ENCODE measurements around the gene BMF. TPM values are rescaled to one million over a fixed set of nuclear protein-coding genes. Genes with fewer than 3 reads are reported as not detected.
A peak's percentile ranks its signal among the peaks of the same experiment; 100 is the strongest.

BMF gene
- total RNA-seq, 2 experiments from 2014 or later = 2.2 to 4.0 TPM

DNA sequence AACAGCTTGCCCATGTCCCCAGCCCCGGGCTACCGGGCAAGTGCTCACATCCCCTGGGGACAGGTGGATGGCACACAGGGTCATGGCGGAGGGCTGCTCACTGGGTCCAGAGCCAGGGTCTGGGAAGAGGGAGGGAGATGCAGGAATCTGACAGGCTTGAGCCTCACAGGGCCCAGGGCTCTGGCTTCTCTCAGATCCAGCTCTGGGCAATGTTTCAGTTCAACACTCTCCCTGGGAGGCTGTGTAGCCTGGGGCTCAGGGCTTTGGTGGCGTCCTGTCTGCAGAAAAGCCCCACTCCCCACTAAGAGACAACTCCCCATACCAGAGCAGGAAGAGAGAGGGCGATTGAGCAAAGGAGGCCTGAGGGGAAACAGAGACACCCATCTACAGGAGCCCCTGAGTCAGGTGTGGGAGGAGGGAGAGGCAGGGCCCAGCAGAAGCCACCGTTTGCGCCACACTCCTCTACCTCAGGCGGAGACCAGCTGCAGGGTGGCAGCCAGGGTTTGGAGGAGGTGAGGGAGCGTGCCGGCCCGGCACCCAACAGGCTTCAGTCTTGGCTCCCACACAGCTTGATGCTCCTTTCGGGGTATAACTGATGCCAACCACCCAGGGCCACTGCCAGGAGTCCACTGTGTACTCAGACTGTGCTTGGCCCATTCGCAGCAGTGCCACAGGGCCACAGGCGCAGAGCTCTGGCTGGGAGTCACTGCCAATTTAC is 52.9 kb downstream of the BMF start:
- ATAC-seq (no peak), DNase-seq (no peak)
- Mint-ChIP-seq H3K36me3 (ENCODE audit: low read depth) (peaks cover 14% of the 10 kb centered on the region), H3K27me3 (ENCODE audit: low read depth) (no peaks in the 10 kb centered on the region), H3K4me1 (ENCODE audit: low read depth) (peaks cover 73% of the 10 kb centered on the region), H3K4me3 (no peak overlapping the region), H3K27ac (peak overlapping the region; percentile 48), H3K9me3 (ENCODE audit: insufficient read depth) (no peaks in the 10 kb centered on the region)
- ChIA-PET POLR2A (no interaction called here), CTCF (interaction anchor here (1.4 to 9.5 kb wide), 5 partner anchors 10 to 53 kb away, joined by 3 to 95 read pairs (median 13); partner anchors contain the start of gene BMF)

DNA sequence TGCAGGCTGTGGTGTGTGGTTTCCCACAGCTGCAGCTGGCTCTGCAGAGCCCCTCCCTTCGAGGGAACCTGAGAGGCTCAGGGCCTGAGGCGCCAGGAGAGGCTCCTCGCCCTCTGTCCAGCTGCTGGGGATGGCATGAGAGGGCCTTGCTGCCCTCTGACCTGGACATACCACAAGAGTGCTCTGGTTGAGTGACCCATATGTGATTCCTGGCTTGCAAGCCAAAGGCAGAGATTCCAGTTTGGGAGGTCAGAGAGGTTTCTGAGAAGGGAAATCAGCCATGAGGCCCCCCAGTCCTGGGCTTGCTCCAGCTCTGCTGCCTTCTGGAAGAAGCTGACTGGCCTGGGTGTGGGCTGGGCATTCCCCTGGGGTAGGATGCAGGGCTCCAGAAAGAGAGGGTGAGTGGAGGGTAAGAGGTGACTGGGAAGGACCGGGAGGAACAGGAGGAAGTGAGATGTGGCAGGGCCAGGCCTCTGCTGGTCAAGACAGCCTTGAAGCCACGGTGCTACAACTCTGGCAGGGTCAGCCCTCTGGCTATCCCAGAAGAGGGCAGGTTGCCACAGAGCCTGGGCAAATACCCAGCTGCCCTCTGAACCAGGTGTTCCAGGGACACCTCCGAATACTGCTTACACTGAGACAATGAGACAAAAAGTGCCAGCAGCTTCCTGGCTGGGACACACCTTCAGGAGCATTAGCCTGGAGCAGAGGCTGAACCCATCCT is 53.7 kb downstream of the BMF start:
- Mint-ChIP-seq H3K4me3 (peak overlapping the region; percentile 32), H3K4me1 (ENCODE audit: low read depth) (peaks cover 76% of the 10 kb centered on the region), H3K27ac (peak overlapping the region; percentile 79), H3K27me3 (ENCODE audit: low read depth) (no peaks in the 10 kb centered on the region), H3K9me3 (ENCODE audit: insufficient read depth) (no peaks in the 10 kb centered on the region), H3K36me3 (ENCODE audit: low read depth) (peaks cover 12% of the 10 kb centered on the region)
- DNase-seq (peak; percentile 61), ATAC-seq (peak; percentile 66)
- CTCF ChIA-PET = interaction anchor here (1.2 to 9.5 kb wide), 7 partner anchors 9 to 162 kb away, joined by 3 to 95 read pairs (median 7); partner anchors contain the start of gene BMF
- POLR2A ChIA-PET = interaction anchor here (0.9 kb wide), 1 partner anchor 8 kb away, joined by 3 read pairs; no protein-coding TSS in a partner anchor

DNA sequence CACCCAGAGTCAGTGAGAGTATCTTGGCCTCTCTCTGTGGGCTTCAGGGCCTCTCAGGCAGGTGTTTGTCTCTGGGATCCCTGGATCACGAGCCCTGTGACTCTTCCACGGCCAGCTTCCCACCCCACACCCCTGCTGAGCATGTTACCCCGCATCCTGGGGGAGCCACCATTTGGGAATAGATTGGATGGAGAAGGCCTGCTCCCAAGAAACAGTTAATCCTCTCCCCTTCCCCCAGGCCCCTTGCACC is 54.1 kb downstream of the BMF start:
- Mint-ChIP-seq H3K36me3 (ENCODE audit: low read depth) (peaks cover 10% of the 10 kb centered on the region), H3K27ac (peak overlapping the region; percentile 79), H3K9me3 (ENCODE audit: insufficient read depth) (no peaks in the 10 kb centered on the region), H3K4me1 (ENCODE audit: low read depth) (peaks cover 78% of the 10 kb centered on the region), H3K27me3 (ENCODE audit: low read depth) (no peaks in the 10 kb centered on the region), H3K4me3 (no peak overlapping the region)
- CTCF ChIA-PET = interaction anchor here (1.2 to 9.5 kb wide), 6 partner anchors 9 to 163 kb away, joined by 3 to 95 read pairs (median 10); no protein-coding TSS in a partner anchor
- no peak for DNase-seq
- POLR2A ChIA-PET = interaction anchor here (0.8 to 0.9 kb wide), 2 partner anchors 9 to 51 kb away, joined by 3 to 4 read pairs; no protein-coding TSS in a partner anchor
- peak; percentile 27 for ATAC-seq

DNA sequence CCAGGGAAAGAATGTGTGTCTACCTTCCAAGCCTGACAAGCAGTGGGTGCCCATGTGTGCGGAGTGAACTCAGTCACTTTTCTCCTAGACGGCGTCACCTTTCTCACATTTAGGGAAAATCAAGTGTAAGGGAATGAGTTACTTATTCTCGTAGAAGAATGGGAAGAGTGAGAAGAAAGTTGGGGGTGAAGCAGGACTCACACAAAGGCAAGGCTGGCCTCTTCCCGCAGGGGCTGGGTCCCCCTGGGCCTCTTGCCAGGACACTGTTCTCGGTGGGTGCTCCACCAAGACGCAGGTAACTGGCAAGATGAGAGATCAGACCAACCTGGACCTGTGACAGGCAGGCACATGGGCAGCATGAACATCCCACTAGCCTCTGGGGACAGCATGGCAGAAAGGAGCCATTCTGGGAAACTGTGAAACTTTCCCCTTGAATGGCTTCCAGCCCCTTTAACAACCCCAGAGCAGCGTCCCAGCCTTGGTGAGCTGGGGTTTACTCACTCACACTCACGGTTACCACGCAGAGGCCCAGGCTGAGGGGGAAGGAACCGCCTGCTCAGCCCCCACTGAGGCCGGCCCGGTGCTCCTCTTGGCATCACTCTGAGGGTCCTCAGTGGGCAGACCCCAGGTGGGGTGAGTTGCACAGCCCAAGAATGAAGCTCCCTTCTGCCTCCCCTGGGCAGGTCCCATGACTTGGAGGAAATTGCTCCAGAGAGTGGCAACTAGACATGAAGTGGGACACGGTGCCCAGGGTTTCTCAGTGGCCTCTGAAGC is 54.7 kb downstream of the BMF start:
- ATAC-seq (peak; percentile 41), DNase-seq (no peak)
- H3K4me1 Mint-ChIP-seq (ENCODE audit: low read depth) = peaks cover 81% of the 10 kb centered on the region
- ChIA-PET CTCF (interaction anchor here (1.2 to 9.5 kb wide), 6 partner anchors 8 to 163 kb away, joined by 3 to 95 read pairs (median 10); no protein-coding TSS in a partner anchor), POLR2A (interaction anchor here (0.8 to 1.3 kb wide), 2 partner anchors 52 to 53 kb away, joined by 4 to 5 read pairs; no protein-coding TSS in a partner anchor)
- H3K4me3 Mint-ChIP-seq = no peak overlapping the region
- no peak overlapping the region for H3K27ac Mint-ChIP-seq
- H3K9me3 Mint-ChIP-seq (ENCODE audit: insufficient read depth) = no peaks in the 10 kb centered on the region
- peaks cover 14% of the 10 kb centered on the region for H3K36me3 Mint-ChIP-seq (ENCODE audit: low read depth)
- H3K27me3 Mint-ChIP-seq (ENCODE audit: low read depth) = no peaks in the 10 kb centered on the region

DNA sequence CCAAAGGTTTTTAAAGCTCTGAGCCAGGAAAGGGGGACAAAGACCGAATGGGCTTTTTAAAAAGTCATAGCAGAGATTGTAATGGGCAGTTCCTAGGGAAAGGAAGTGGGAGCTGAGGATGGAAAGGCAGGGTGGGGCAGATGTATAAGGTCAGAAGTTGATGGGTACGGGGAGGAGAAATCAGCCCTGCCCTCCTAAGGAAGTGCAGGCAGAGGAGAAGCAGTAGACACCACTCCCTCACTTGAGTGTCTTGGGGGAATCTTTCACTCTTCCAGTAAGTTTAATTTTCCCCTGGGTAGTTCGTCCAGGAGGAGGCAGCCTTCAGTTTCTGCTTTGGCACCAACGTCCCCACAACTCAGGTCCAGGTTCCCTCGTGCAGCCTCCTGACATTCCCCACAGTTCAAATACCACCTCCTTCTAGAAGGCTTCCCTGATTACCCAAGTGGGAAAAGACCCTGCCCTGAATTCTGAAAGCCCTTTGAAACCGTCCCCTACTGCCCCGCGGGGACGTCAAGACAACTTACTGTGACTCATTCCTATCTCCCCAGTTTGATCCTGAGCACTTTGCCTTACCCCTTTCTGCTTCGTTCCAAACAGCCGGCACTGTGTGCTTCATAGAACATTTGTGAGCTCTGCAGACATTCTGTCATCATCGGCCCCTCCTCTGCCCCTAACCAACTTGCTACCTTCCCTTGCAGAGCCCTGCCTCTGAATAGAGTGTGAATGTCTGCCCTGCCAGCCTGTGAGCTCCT is 55.4 kb downstream of the BMF start:
- H3K27ac Mint-ChIP-seq = no peak overlapping the region

DNA sequence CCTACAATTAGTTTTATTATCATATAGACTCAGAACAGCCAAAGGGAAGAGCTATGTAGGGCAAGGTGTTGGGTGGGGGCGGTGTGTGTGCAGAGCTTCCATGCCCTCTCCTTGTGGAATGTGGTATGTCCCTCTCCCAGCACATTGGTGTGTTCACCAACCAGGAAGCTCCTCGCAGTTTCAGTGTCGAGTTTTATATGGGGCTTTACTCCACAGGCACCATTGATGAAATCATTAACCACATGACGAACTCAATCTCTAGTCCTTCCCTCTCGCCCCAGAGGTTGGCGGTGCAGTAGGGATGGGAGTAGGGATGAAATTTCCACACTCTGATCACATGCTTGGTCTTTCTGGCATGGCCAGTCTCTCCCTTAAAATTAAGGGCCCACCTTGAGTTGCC is 56.1 kb downstream of the BMF start:
- Mint-ChIP-seq H3K27ac (no peak overlapping the region), H3K36me3 (ENCODE audit: low read depth) (peaks cover 20% of the 10 kb centered on the region), H3K4me3 (no peak overlapping the region), H3K4me1 (ENCODE audit: low read depth) (peaks cover 80% of the 10 kb centered on the region), H3K27me3 (ENCODE audit: low read depth) (no peaks in the 10 kb centered on the region), H3K9me3 (ENCODE audit: insufficient read depth) (no peaks in the 10 kb centered on the region)
- ATAC-seq (no peak), DNase-seq (no peak)
- POLR2A ChIA-PET = interaction anchor here (1.3 kb wide), 1 partner anchor 56 kb away, joined by 5 read pairs; the partner anchor contains the start of gene BMF
- CTCF ChIA-PET = interaction anchor here (1.1 to 9.5 kb wide), 5 partner anchors 9 to 222 kb away, joined by 4 to 95 read pairs (median 5); partner anchors contain the start of gene SRP14

More for the DNA sequence above, 55.4 kb downstream of the BMF start:
- ChIA-PET CTCF (interaction anchor here (1.1 to 9.5 kb wide), 7 partner anchors 8 to 164 kb away, joined by 3 to 95 read pairs (median 7); partner anchors contain the start of gene SRP14), POLR2A (interaction anchor here (1.3 kb wide), 2 partner anchors 54 to 56 kb away, joined by 5 read pairs; partner anchors contain the start of gene BMF)
- DNase-seq (no peak), ATAC-seq (no peak)
- Mint-ChIP-seq H3K4me3 (no peak overlapping the region), H3K27me3 (ENCODE audit: low read depth) (no peaks in the 10 kb centered on the region), H3K4me1 (ENCODE audit: low read depth) (peaks cover 80% of the 10 kb centered on the region), H3K36me3 (ENCODE audit: low read depth) (peaks cover 15% of the 10 kb centered on the region), H3K9me3 (ENCODE audit: insufficient read depth) (no peaks in the 10 kb centered on the region)

DNA sequence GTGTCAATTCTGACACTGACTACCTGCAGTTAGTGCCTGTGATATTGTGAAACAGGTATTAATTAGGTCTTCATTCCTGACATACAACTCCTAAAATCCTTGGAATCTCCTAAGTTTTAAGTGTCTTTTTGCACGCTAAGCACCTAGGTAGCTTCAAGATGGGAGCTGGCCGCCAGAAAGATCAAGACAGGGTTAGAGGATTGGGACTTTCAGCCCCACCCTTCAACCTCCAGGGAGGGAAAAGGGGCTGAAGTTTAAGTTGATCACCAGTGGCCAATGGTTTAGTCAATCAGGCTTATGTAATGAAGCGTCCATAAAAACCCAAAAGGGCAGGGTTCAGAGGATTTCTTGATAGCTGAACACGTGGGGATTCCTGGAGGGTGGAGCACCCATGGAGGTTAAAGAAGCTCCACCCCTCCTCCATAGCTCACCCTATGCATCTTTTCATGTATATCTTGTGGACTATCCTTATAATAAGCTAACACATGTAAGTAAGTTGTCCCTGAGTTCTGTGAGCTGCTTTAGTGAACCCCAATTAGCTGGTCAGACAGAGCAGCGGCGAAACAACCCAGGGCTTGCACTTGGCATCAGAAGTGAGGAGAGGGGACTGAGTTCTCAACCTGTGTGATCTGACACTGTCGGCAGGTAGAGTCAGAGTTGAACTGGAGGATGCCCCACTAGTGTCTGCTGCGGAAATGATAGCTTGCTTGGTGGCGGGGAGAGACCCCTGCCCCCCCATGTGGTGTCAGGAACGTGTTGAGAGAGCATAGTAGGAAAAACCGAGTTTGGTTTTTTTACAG is 56.9 kb downstream of the BMF start:
- H3K9me3 Mint-ChIP-seq (ENCODE audit: insufficient read depth) = no peaks in the 10 kb centered on the region
- DNase-seq (no peak), ATAC-seq (no peak)
- H3K27ac Mint-ChIP-seq = peak overlapping the region; percentile 5
- ChIA-PET POLR2A (interaction anchor here (1.3 kb wide), 1 partner anchor 57 kb away, joined by 5 read pairs; the partner anchor contains the start of gene BMF), CTCF (interaction anchor here (1.1 to 9.5 kb wide), 5 partner anchors 10 to 223 kb away, joined by 4 to 95 read pairs (median 5); partner anchors contain the start of gene SRP14)
- no peaks in the 10 kb centered on the region for H3K27me3 Mint-ChIP-seq (ENCODE audit: low read depth)
- H3K36me3 Mint-ChIP-seq (ENCODE audit: low read depth) = peaks cover 21% of the 10 kb centered on the region
- H3K4me1 Mint-ChIP-seq (ENCODE audit: low read depth) = peaks cover 87% of the 10 kb centered on the region
- no peak overlapping the region for H3K4me3 Mint-ChIP-seq

DNA sequence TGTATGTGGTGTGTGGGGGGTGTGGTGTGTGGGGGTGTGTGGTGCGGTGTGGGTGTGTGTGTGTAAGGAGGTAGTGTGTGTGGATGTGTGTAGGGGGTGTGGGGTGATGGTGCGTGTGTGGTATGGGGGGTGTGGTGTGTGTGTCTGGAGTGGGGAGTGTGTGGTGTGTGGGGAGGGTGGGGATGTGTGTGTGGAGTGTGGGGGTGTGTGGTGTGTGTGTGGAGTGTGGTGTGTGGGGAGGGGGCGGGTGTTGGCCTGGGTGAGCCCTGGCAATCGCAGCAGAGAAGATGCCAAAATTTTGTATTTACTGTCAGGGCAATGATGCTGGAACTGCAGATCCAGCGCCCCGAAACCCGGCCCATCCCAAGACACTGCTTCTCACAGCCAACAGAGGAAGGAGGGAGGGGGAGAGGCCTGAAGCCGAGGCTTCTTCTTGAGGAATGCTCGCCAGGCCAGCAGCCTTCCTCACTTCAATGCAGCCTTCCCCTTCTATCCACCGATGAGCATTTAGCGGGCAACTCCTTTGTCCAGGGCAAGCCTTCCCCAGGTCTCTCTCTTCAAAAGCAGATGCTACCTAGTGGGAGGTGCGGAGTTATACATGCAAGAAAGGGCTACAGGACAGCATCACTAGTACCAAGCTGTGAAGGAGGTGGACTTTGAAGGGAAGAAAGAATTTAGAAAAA is 57.8 kb downstream of the BMF start:
- DNase-seq (no peak), ATAC-seq (no peak)
- H3K4me3 Mint-ChIP-seq = no peak overlapping the region
- H3K36me3 Mint-ChIP-seq (ENCODE audit: low read depth) = peaks cover 22% of the 10 kb centered on the region
- ChIA-PET POLR2A (no interaction called here), CTCF (interaction anchor here (9.5 kb wide), 1 partner anchor 55 kb away, joined by 95 read pairs; no protein-coding TSS in a partner anchor)
- no peaks in the 10 kb centered on the region for H3K27me3 Mint-ChIP-seq (ENCODE audit: low read depth)
- H3K9me3 Mint-ChIP-seq (ENCODE audit: insufficient read depth) = no peaks in the 10 kb centered on the region
- H3K4me1 Mint-ChIP-seq (ENCODE audit: low read depth) = peaks cover 89% of the 10 kb centered on the region
- no peak overlapping the region for H3K27ac Mint-ChIP-seq

DNA sequence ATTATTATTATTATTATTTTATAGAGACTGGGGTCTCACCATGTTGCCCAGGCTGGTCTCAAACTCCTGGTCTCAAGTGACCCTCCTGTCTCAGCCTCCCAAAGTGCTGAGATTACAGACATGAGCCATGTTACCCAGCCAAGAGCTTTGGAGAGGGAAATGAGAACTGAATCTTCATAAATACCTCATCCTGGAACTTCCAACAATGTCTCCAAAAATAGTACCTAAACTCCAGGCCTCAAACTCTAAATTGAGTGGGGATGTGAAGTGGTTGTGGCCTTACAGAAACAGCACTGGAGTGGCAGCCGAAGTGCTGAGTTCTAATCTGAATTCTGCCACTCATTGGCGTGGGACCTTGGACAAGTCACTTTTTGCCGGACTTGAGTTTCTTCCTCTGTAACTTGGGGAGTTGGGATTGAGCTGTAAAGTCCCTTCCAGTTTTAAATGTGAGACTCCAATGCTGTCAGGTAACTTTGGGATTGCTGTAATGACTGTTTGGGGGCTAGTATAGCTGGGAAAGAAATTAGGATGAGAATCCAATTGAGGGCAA is 59.7 kb downstream of the BMF start:
- Mint-ChIP-seq H3K27me3 (ENCODE audit: low read depth) (no peaks in the 10 kb centered on the region), H3K4me3 (no peak overlapping the region), H3K27ac (peak overlapping the region; percentile 3), H3K36me3 (ENCODE audit: low read depth) (peaks cover 22% of the 10 kb centered on the region), H3K4me1 (ENCODE audit: low read depth) (peaks cover 89% of the 10 kb centered on the region), H3K9me3 (ENCODE audit: insufficient read depth) (no peaks in the 10 kb centered on the region)
- POLR2A ChIA-PET = interaction anchor here (0.7 to 2.9 kb wide), 6 partner anchors 9 to 112 kb away, joined by 3 to 24 read pairs (median 8); partner anchors contain the start of genes BMF and BUB1B
- ATAC-seq (no peak), DNase-seq (no peak)
- CTCF ChIA-PET = interaction anchor here (0.9 to 8.5 kb wide), 10 partner anchors 9 to 261 kb away, joined by 3 to 366 read pairs (median 6); partner anchors contain the start of genes BMF, BUB1B and SRP14

Data from activated CD8-positive, alpha-beta T cell treated with anti-CD3 and anti-CD28 coated beads, Interleukin-2, amount 10 ng/mL, durations not matched to agents 7 days and 5 days (primary cell).